Measurements from ENCODE around the gene GPR65.

GPR65 gene

GRCh38 chr14:87998482-87998881 lies 6.5 kb upstream of the GPR65 start:
- no peaks in the 10 kb centered on the region for H3K36me3 ChIP-seq
- H3K4me1 ChIP-seq: no peaks in the 10 kb centered on the region
- H3K9me3 ChIP-seq: no peaks in the 10 kb centered on the region
- H3K27me3 ChIP-seq: no peaks in the 10 kb centered on the region; the same call in 1 of the 2 replicates
- TF ChIP-seq CTCF (IDR thresholded peaks at IDR 0.05; ENCODE audit: low read depth, low read length): no peak
- no peak overlapping the region for H3K4me3 ChIP-seq (ENCODE audit: low read depth, low read length)
- no peak for DNase-seq

DNA sequence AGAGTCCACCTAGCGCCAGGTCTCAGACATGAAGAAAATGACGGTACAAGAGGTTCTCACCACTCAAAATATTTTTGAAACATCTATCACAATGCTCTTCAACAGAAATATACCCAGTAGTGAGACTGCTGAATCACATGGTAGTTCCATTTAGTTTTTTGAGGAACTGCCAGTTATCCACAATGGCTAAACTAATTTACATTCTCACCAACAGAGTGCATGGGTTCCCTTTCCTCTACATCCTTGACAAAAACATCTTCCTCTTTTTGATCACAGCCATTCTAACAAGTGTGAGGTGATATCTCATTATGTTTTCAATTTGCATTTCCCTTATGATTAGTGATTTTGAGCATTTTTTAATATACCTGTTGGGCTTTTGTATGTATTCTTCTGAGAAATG lies 5.7 kb upstream of the GPR65 start:
- no peak for TF ChIP-seq CTCF (IDR thresholded peaks at IDR 0.05; ENCODE audit: low read depth, low read length)
- Histone ChIP-seq H3K36me3 (no peaks in the 10 kb centered on the region), H3K4me1 (no peaks in the 10 kb centered on the region), H3K27me3 (no peaks in the 10 kb centered on the region; the same call in 1 of the 2 replicates), H3K4me3 (ENCODE audit: low read depth, low read length) (no peak overlapping the region), H3K9me3 (no peaks in the 10 kb centered on the region)
- no peak for DNase-seq

DNA sequence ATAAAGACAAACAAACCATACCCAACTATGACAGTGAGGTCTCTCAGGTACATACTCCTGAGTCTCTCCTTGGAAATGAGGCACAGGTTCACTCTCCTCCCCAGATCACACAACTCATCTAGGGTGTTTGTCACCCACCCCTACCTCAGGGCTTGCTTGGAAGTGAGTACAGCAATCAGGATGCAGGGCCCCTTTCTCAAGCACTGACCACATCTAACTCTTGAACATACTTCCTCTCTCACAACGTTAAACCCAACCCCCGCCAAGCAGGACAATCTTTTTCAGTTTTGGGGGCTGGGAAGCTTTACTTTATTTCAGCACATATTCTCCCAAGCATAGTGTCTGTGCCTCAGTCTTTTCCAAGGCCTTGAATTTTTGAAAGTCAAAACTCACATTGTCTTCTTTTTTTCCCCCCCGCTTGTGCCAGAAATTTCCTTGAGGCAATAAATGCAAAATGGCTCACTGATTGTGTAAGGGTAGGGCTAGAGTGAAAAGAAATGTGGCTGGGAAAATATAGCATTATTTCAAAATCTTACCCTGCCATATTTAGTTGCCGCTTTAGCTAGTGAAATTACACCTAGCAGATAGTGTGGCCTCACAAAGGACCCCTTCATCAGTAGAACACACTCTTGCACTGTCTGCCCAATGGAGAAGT lies 2.4 kb upstream of the GPR65 start:
- Histone ChIP-seq H3K9me3 (no peaks in the 10 kb centered on the region), H3K4me3 (ENCODE audit: low read depth, low read length) (no peak overlapping the region), H3K36me3 (no peaks in the 10 kb centered on the region), H3K27me3 (no peaks in the 10 kb centered on the region; the same call in 1 of the 2 replicates), H3K4me1 (no peaks in the 10 kb centered on the region)
- DNase-seq: no peak
- TF ChIP-seq CTCF (IDR thresholded peaks at IDR 0.05; ENCODE audit: low read depth, low read length): 0 out of 2 replicates have a peak, but pooled peaks have one; percentile 2

DNA sequence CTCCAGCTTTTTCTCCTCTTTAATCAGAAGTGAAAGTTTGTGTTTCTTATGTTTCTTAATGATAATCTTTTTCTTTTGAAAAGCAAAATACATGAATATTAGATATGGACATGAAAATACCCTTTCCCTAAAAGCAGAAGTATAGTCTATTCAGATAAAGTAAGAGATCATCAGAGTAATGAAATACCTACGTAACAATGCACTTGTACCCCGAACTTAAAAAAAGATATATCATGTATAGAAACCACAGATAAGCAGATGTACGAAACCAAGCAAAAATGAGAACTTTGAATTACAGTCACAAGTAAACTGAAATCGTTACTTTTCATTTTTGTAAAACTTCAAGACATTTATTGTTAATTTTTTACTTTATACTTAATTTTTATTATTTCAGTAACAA lies 1.5 kb upstream of the GPR65 start:
- Histone ChIP-seq H3K4me1 (no peaks in the 10 kb centered on the region), H3K9me3 (no peaks in the 10 kb centered on the region), H3K36me3 (no peaks in the 10 kb centered on the region), H3K4me3 (ENCODE audit: low read depth, low read length) (no peak overlapping the region), H3K27me3 (no peaks in the 10 kb centered on the region; the same call in 1 of the 2 replicates)
- no peak for TF ChIP-seq CTCF (IDR thresholded peaks at IDR 0.05; ENCODE audit: low read depth, low read length)
- DNase-seq: no peak

- Histone ChIP-seq H3K36me3 (no peaks in the 10 kb centered on the region), H3K27me3 (no peaks in the 10 kb centered on the region; the same call in 1 of the 2 replicates), H3K4me1 (no peaks in the 10 kb centered on the region), H3K9me3 (no peaks in the 10 kb centered on the region), H3K4me3 (ENCODE audit: low read depth, low read length) (no peak overlapping the region)
- DNase-seq: no peak
- no peak for TF ChIP-seq CTCF (IDR thresholded peaks at IDR 0.05; ENCODE audit: low read depth, low read length)
These were observed 364 bp upstream of the GPR65 start for GRCh38 chr14:88004506-88005036.
